ENCODE measurements around the gene ETFA. TPM values are rescaled to one million over a fixed set of nuclear protein-coding genes. Genes with fewer than 3 reads are reported as not detected.

The ETFA gene
- total RNA-seq, 1 donor from 2014 or later = 107 TPM

DNA sequence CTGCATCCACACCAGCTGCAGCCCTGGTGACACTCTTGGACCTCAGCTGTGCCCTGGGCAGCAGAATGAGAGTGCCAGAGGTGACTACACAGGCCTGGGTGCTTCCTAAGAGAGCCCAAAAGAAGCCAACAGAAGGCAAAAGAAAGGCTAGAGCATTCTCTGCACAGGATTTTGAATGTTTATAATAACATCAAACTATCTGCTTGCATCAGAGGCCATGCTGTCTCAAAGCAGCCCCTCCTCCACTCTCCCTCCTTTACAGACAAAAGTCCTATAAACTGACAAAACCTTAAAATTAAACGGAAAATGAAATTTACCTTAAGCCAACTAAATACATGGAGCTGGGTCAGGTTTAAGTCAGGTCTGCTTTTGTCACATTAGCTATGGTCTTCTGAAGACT is 95.6 kb downstream of the ETFA start:
- H3K4me3 Mint-ChIP-seq = no peak overlapping the region
- peaks cover 58% of the 10 kb centered on the region for H3K4me1 Mint-ChIP-seq
- H3K9me3 Mint-ChIP-seq = peaks cover 16% of the 10 kb centered on the region
- DNase-seq (ENCODE audit: low spot score in 2 of 2, unreplicated experiment in 2 of 2) = no peak
- H3K27ac Mint-ChIP-seq = peak overlapping the region; percentile 17
- peaks cover 32% of the 10 kb centered on the region for H3K36me3 Mint-ChIP-seq
- TF ChIP-seq, protein P1, sequence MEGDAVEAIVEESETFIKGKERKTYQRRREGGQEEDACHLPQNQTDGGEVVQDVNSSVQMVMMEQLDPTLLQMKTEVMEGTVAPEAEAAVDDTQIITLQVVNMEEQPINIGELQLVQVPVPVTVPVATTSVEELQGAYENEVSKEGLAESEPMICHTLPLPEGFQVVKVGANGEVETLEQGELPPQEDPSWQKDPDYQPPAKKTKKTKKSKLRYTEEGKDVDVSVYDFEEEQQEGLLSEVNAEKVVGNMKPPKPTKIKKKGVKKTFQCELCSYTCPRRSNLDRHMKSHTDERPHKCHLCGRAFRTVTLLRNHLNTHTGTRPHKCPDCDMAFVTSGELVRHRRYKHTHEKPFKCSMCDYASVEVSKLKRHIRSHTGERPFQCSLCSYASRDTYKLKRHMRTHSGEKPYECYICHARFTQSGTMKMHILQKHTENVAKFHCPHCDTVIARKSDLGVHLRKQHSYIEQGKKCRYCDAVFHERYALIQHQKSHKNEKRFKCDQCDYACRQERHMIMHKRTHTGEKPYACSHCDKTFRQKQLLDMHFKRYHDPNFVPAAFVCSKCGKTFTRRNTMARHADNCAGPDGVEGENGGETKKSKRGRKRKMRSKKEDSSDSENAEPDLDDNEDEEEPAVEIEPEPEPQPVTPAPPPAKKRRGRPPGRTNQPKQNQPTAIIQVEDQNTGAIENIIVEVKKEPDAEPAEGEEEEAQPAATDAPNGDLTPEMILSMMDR (IDR thresholded peaks at IDR 0.05; ENCODE audit: unreplicated experiment) = no peak
- no peaks in the 10 kb centered on the region for H3K27me3 Mint-ChIP-seq (ENCODE audit: low read depth)

DNA sequence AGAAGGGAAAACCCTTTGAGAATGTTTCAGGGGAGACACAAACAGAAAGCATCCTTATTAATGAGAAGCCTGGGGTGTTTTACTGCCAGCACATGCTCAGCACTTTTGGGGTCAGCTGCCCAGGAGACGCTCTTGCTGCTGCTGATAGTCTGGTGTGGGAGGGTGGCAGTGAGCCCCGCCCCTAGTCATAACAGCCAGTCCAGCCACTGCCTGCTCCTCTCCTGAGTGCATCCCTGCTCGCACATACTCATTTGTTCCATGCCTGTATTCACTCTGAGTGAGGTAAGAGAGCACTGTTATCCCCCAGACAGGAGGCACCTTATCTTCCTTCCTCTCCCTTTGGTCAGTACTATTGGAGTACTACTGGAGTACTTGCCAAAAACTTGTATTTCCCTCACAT is 101.3 kb downstream of the ETFA start:
- TF ChIP-seq, protein P1 (IDR thresholded peaks at IDR 0.05; ENCODE audit: unreplicated experiment) = no peak
- no peak for DNase-seq (ENCODE audit: low spot score in 2 of 2, unreplicated experiment in 2 of 2)
- no peaks in the 10 kb centered on the region for H3K27me3 Mint-ChIP-seq (ENCODE audit: low read depth)
- H3K9me3 Mint-ChIP-seq = no peaks in the 10 kb centered on the region
- H3K4me1 Mint-ChIP-seq = peaks cover 47% of the 10 kb centered on the region
- no peak overlapping the region for H3K4me3 Mint-ChIP-seq
- H3K36me3 Mint-ChIP-seq = peaks cover 15% of the 10 kb centered on the region
- peak overlapping the region; percentile 80 for H3K27ac Mint-ChIP-seq

- H3K36me3 Mint-ChIP-seq = peaks cover 16% of the 10 kb centered on the region
- DNase-seq (ENCODE audit: low spot score in 2 of 2, unreplicated experiment in 2 of 2) = no peak
- H3K27ac Mint-ChIP-seq = peak overlapping the region; percentile 80
- no peaks in the 10 kb centered on the region for H3K9me3 Mint-ChIP-seq
- H3K4me3 Mint-ChIP-seq = no peak overlapping the region
- H3K27me3 Mint-ChIP-seq (ENCODE audit: low read depth) = no peaks in the 10 kb centered on the region
- TF ChIP-seq, protein P1 (IDR thresholded peaks at IDR 0.05; ENCODE audit: unreplicated experiment) = no peak
- peaks cover 48% of the 10 kb centered on the region for H3K4me1 Mint-ChIP-seq
These were observed 101.7 kb downstream of the ETFA start for GRCh38 chr15:76209523-76209922.

DNA sequence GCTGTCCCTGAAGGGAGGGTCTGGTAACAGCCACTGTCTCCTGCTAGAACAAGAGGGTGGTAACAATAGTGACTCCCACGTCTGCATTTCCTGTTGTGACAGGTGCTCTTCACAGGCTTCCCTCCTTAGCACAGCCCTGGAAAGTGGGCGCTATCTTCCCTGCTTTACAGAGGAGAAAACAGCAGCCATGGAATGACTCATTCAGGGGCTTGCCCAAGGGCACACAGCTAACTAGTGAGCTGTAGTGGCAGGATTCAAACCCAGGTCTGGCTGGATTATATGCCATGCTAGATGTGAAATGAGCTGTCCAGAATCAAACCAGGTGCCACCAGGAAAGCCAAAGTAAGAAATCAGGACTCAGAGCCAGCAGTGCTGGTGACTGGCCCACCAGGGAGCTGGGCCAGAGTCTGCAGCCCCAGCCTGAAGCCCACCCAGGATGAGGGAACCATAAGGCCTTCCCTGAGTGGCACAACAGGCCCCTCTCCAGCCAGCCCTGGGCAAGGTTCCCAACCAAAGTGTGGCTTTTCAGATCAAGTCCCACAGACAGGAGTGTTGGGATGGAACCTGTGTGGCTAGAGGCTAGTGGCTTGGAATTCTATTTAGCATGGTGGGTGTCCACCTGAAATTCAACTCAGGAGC is 102.4 kb downstream of the ETFA start:
- Mint-ChIP-seq H3K4me3 (no peak overlapping the region), H3K9me3 (no peaks in the 10 kb centered on the region), H3K27ac (peak overlapping the region; percentile 39), H3K4me1 (peaks cover 49% of the 10 kb centered on the region), H3K36me3 (peaks cover 17% of the 10 kb centered on the region), H3K27me3 (ENCODE audit: low read depth) (no peaks in the 10 kb centered on the region)
- TF ChIP-seq, protein P1 (IDR thresholded peaks at IDR 0.05; ENCODE audit: unreplicated experiment) = no peak
- DNase-seq (ENCODE audit: low spot score in 2 of 2, unreplicated experiment in 2 of 2) = no peak

DNA sequence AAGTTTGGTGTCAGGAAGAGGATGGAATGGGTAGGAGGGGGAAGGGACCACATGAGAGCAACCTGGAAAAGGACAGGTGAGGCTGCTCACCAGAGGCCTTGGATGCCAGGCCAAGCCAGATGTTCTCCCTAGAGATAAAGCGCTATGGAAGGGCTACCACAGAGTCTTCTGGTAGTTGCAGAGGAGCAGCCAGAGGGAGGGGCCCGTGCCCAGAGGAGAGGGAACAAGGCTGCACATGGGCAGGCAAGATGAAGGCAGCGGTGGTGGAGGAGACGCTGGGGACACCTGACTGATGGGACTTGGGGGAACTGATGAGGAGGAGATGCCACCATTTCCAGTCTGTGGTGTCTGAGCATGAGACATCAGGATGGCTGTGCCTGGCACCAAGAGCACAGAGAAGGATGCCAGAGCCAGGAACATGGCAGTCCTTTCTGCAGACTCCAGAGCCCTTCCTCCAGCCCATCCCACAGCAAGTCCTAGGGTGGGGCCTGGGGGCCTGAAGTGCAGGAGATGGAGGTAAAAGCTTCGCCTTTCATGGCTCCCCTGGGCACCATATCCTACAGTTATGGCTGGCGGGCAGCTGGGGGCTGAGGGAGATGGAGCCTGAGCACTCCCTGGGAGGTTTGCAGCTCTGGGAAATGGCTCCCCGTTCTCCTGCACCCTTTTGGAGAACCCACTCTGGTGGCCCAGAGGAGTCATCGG is 103.0 kb downstream of the ETFA start:
- peaks cover 13% of the 10 kb centered on the region for H3K36me3 Mint-ChIP-seq
- no peak overlapping the region for H3K4me3 Mint-ChIP-seq
- H3K27me3 Mint-ChIP-seq (ENCODE audit: low read depth) = no peaks in the 10 kb centered on the region
- H3K9me3 Mint-ChIP-seq = no peaks in the 10 kb centered on the region
- peak overlapping the region; percentile 93 for H3K27ac Mint-ChIP-seq
- TF ChIP-seq, protein P1 (IDR thresholded peaks at IDR 0.05; ENCODE audit: unreplicated experiment) = no peak
- no peak for DNase-seq (ENCODE audit: low spot score in 2 of 2, unreplicated experiment in 2 of 2)
- peaks cover 46% of the 10 kb centered on the region for H3K4me1 Mint-ChIP-seq
